Peyer's patch (tissue), 4 donors: ENCODE measurements around the gene MANBA. TPM values are rescaled to one million over a fixed set of nuclear protein-coding genes. Genes with fewer than 3 reads are reported as not detected.

ENCODE experiments used
- DNase-seq, 3 donors: peaks; one replicate each; pipeline ENCODE4 v3.0.0-alpha.2; 2017 to 2019
- H3K27ac ChIP-seq, 4 donors: fragments of 200-600 bp; sonication (generic); one replicate each; pipeline ENCODE4 v1.5.1; 2016 to 2019
- H3K27me3 ChIP-seq, 2 donors: fragments of 200-600 bp; sonication (generic); one replicate each; pipeline ENCODE4 v1.5.1; 2019
- H3K36me3 ChIP-seq, 3 donors: fragments of 200-600 bp; sonication (generic); one replicate each; pipeline ENCODE4 v1.5.1; 2016 to 2019
- H3K4me1 ChIP-seq, 4 donors: fragments of 200-600 bp; sonication (generic); one replicate each; pipeline ENCODE4 v1.5.1; 2016 to 2019
- H3K4me3 ChIP-seq, 4 donors: fragments of 200-600 bp; sonication (generic); 1 replicate in 3 of 4; 2 replicates in 1 of 4; pipeline ENCODE4 v1.5.1; 2016 to 2019; ENCODE audit warnings: mild to moderate bottlenecking in 1 of 4
- H3K9me3 ChIP-seq, 4 donors: fragments of 200-600 bp; sonication (generic); one replicate each; pipeline ENCODE4 v1.5.1; 2016 to 2019; ENCODE audit warnings: mild to moderate bottlenecking in 1 of 4
- CTCF ChIP-seq, 6 experiments: fragments of 450-650 bp in 4 of 6; fragments of 200-600 bp in 2 of 6; sonication (generic) in 1 of 6; IDR thresholded peaks; one replicate each; pipeline ENCODE4 v1.5.1; 2017 to 2019; ENCODE audit warnings: antibody characterized with exemption in 6 of 6, mild to moderate bottlenecking in 3 of 6, moderate library complexity in 1 of 6
- POLR2A ChIP-seq, 2 donors: fragments of 450-650 bp; IDR thresholded peaks; one replicate each; pipeline ENCODE4 v1.5.1; 2017; ENCODE audit warnings: antibody characterized with exemption in 2 of 2, mild to moderate bottlenecking in 2 of 2, moderate library complexity in 2 of 2
- small RNA-seq, 2 donors: library from RNA; depleted of rRNA; stranded (forward); fragments of <200 nt; gene quantifications; one replicate each; pipeline ENCODE3, GENCODE V24; 2016
- total RNA-seq, 4 donors: library from RNA; depleted of rRNA; stranded (reverse); fragments of >200 nt; gene quantifications; one replicate each; pipeline ENCODE4 v1.1.0, GENCODE V29; 2016

MANBA gene
- total RNA-seq, 4 donors from 2014 or later, result 23.3 to 54.5 (median 33.6) TPM

- no peak overlapping the region for H3K27ac ChIP-seq
- no peaks in the 10 kb centered on the region for H3K27me3 ChIP-seq
- H3K9me3 ChIP-seq, result no peaks in the 10 kb centered on the region
- no peaks in the 10 kb centered on the region for H3K4me1 ChIP-seq
- TF ChIP-seq POLR2A (IDR thresholded peaks at IDR 0.05) (no peak), CTCF (IDR thresholded peaks at IDR 0.05) (no peak)
- no peak for DNase-seq
- H3K4me3 ChIP-seq, result no peak overlapping the region
- H3K36me3 ChIP-seq, result peaks cover 0 to 51% (median 0%) of the 10 kb centered on the region in 3 donors
These were observed 174.6 kb downstream of the MANBA start for GRCh38 chr4:102586002-102586643.

GRCh38 chr4:102585329-102585728, 175.4 kb downstream of the MANBA start:
- Histone ChIP-seq H3K27ac (no peak overlapping the region), H3K36me3 (peaks cover 0 to 59% (median 0%) of the 10 kb centered on the region in 3 donors), H3K4me1 (no peaks in the 10 kb centered on the region), H3K9me3 (no peaks in the 10 kb centered on the region), H3K4me3 (no peak overlapping the region), H3K27me3 (no peaks in the 10 kb centered on the region)
- TF ChIP-seq POLR2A (IDR thresholded peaks at IDR 0.05) (no peak), CTCF (IDR thresholded peaks at IDR 0.05) (no peak)
- DNase-seq, result no peak

GRCh38 chr4:102584091-102584490, 176.7 kb downstream of the MANBA start:
- H3K4me3 ChIP-seq, result no peak overlapping the region
- TF ChIP-seq CTCF (IDR thresholded peaks at IDR 0.05) (no peak), POLR2A (IDR thresholded peaks at IDR 0.05) (no peak)
- no peaks in the 10 kb centered on the region for H3K4me1 ChIP-seq
- DNase-seq, result no peak
- H3K9me3 ChIP-seq, result no peaks in the 10 kb centered on the region
- H3K36me3 ChIP-seq, result peaks cover 0 to 55% (median 0%) of the 10 kb centered on the region in 3 donors
- H3K27me3 ChIP-seq, result no peaks in the 10 kb centered on the region
- H3K27ac ChIP-seq, result no peak overlapping the region

Small RNA genes within 50 kb of the gene (small RNA-seq; reads per million reads assigned to genes)
- gene AC018797.1, result 0 reads per million in 2 donors

Other genes with a start within 250 kb of the MANBA start
- gene UBE2D3, start 66.6 kb upstream of the MANBA start, total RNA-seq, result 100 to 1,000 TPM; 240 to 373 (median 308) TPM
- gene CISD2, start 108.0 kb upstream of the MANBA start, total RNA-seq, result 10 to 100 TPM in 2 of 4 donors, 1 to 10 TPM in 2; 5.0 to 21.4 (median 9.3) TPM